B cell (primary cell): ENCODE measurements around the gene CAPN11. TPM values are rescaled to one million over a fixed set of nuclear protein-coding genes. Genes with fewer than 3 reads are reported as not detected.

Source experiments
- ATAC-seq: fragments of 200-7000 bp; cut with Tn5 transposase; one replicate; pipeline ENCODE4 v1.10.0; 2021; ENCODE audit warnings: low read depth, mild to moderate bottlenecking, moderate number of reproducible peaks, moderate library complexity
- CTCF ChIA-PET: fragments of 350-600 bp; sonication (Branson Sonifier 250); formaldehyde crosslinking; loops from one replicate; lab custom pipeline; 2021; ENCODE audit warnings: antibody characterized with exemption, inconsistent platforms; lab: Charles Lee
- POLR2A ChIA-PET: fragments of 350-600 bp; sonication (Branson Sonifier 250); formaldehyde crosslinking; loops from one replicate; lab custom pipeline; 2021; ENCODE audit warnings: antibody characterized with exemption; lab: Charles Lee
- DNase-seq: peaks from one replicate; pipeline ENCODE4 v3.0.0; 2013
- H2AFZ ChIP-seq: 2 replicates; pipeline ENCODE4 v1.6.1; 2012; ENCODE audit warnings: mild to moderate bottlenecking, low read depth, low read length; ENCODE audit not compliant: insufficient read depth, poor library complexity, severe bottlenecking
- H3K27ac ChIP-seq, 2 donors: 1 replicate in 1 of 2; 2 replicates in 1 of 2; pipeline ENCODE4 v1.5.1; 2012 to 2013; ENCODE audit warnings: low read length in 2 of 2, mild to moderate bottlenecking in 2 of 2, moderate library complexity in 1 of 2
- H3K27me3 ChIP-seq, 4 experiments: fragments of 200-600 bp in 1 of 4; sonication (generic) in 1 of 4; replicated peaks in 1 of 4; 1 replicate in 2 of 4; 2 replicates in 2 of 4; pipeline versions ENCODE4 v1.6.1 to v1.7.0; 2013 to 2016; ENCODE audit warnings: low read length in 3 of 4, mild to moderate bottlenecking in 2 of 4, mixed read lengths in 1 of 4, moderate library complexity in 1 of 4; ENCODE audit not compliant: insufficient read depth in 4 of 4, control insufficient read depth in 3 of 4; ENCODE audit errors: control extremely low read depth in 1 of 4
- H3K36me3 ChIP-seq, 2 experiments: replicated peaks in 1 of 2; 1 replicate in 1 of 2; 2 replicates in 1 of 2; pipeline versions ENCODE4 v1.6.1 to v1.7.1; 2013; ENCODE audit warnings: low read length in 1 of 2; ENCODE audit not compliant: insufficient read depth in 2 of 2, control insufficient read depth in 1 of 2; ENCODE audit errors: control extremely low read depth in 1 of 2, extremely low read depth in 1 of 2
- H3K4me1 ChIP-seq, 2 donors: fragments of 200-600 bp in 1 of 2; sonication (generic) in 1 of 2; 1 replicate in 1 of 2; 2 replicates in 1 of 2; pipeline versions ENCODE4 v1.5.1 to v1.6.1; 2013 to 2017; ENCODE audit warnings: low read length in 2 of 2; ENCODE audit not compliant: control insufficient read depth in 2 of 2, insufficient read depth in 2 of 2
- H3K4me2 ChIP-seq: replicated peaks from 2 replicates; pipeline ENCODE3; 2012; ENCODE audit warnings: mild to moderate bottlenecking, low read depth, low read length; ENCODE audit not compliant: poor library complexity, severe bottlenecking
- H3K4me3 ChIP-seq, 5 experiments: fragments of 200-600 bp in 1 of 5; sonication (generic) in 1 of 5; 1 replicate in 3 of 5; 2 replicates in 2 of 5; pipeline versions ENCODE4 v1.5.1 to v1.7.0; 2011 to 2016; ENCODE audit warnings: low read length in 4 of 5, mild to moderate bottlenecking in 4 of 5, low read depth in 2 of 5, control low read depth in 1 of 5, moderate library complexity in 1 of 5; ENCODE audit not compliant: insufficient read depth in 1 of 5; ENCODE audit errors: control extremely low read depth in 1 of 5, extremely low read depth in 1 of 5
- H3K79me2 ChIP-seq: fragments of 200-600 bp; sonication (generic); one replicate; pipeline ENCODE4 v1.6.0; 2016; ENCODE audit warnings: low read length; ENCODE audit not compliant: control insufficient read depth, insufficient read depth
- H3K9ac ChIP-seq: fragments of 200-600 bp; sonication (generic); 2 replicates; pipeline ENCODE4 v1.6.1; 2017; ENCODE audit warnings: mild to moderate bottlenecking, low read length, moderate library complexity
- H3K9me3 ChIP-seq, 3 donors: one replicate each; pipeline versions ENCODE4 v1.6.1 to v1.7.1; 2013; ENCODE audit warnings: low read length in 2 of 3; ENCODE audit not compliant: control insufficient read depth in 2 of 3, insufficient read depth in 1 of 3; ENCODE audit errors: control extremely low read depth in 1 of 3
- H4K20me1 ChIP-seq: 2 replicates; pipeline ENCODE4 v1.6.0; 2012; ENCODE audit warnings: mild to moderate bottlenecking, low read length; ENCODE audit not compliant: insufficient read depth, control insufficient read depth, poor library complexity, severe bottlenecking
- H3K27ac Mint-ChIP-seq: one replicate; pipeline ENCODE4 v1.8.0; 2021; ENCODE audit warnings: mixed read lengths
- H3K27me3 Mint-ChIP-seq: one replicate; pipeline ENCODE4 v1.8.0; 2021; ENCODE audit warnings: mixed read lengths
- H3K4me1 Mint-ChIP-seq: one replicate; pipeline ENCODE4 v1.8.0; 2021; ENCODE audit warnings: mixed read lengths
- H3K4me3 Mint-ChIP-seq: one replicate; pipeline ENCODE4 v1.8.0; 2021; ENCODE audit warnings: mixed read lengths
- H3K9me3 Mint-ChIP-seq: one replicate; pipeline ENCODE4 v1.8.0; 2022; ENCODE audit warnings: mixed read lengths; ENCODE audit not compliant: insufficient read depth
- EZH2 ChIP-seq: IDR thresholded peaks from 2 replicates; pipeline ENCODE4 v1.6.1; 2012; ENCODE audit warnings: borderline replicate concordance, low read depth, mild to moderate bottlenecking, moderate library complexity, low read length; ENCODE audit not compliant: insufficient read depth, poor library complexity, severe bottlenecking
- WGBS: methylation state at CpG from one replicate; pipeline ENCODE4 v1.1.5; 2013; ENCODE audit warnings: missing lambda C conversion rate; ENCODE audit not compliant: insufficient coverage; 5-methylcytosine and 5-hydroxymethylcytosine counted together
- intact Hi-C: fragments of 100-400 bp; cut with micrococcal nuclease; formaldehyde crosslinking; loops from one replicate; pipeline ENCODE4 v1.10.0; 2022
- polyA plus RNA-seq: library from polyadenylated mRNA; depleted of rRNA; stranded (reverse); fragments of >200 nt; gene quantifications from 2 replicates; pipeline ENCODE4 v1.2.3, GENCODE V29; 2012
- total RNA-seq, 2 donors: library from RNA; stranded (reverse); fragments of 120-200 nt in 1 of 2; gene quantifications; 1 replicate in 1 of 2; 2 replicates in 1 of 2; pipeline versions ENCODE4 v1.2.3 to v1.2.4, GENCODE V29; 2013 to 2022
- TF ChIP-seq, protein P1 (sequence below): fragments of 200-600 bp; IDR thresholded peaks from one replicate; pipeline ENCODE4 v1.8.0; 2022; ENCODE audit warnings: antibody characterized with exemption, mild to moderate bottlenecking

The CAPN11 gene
- total and polyA plus RNA-seq, 2 donors (not counting 1 experiment from before 2014, with no cell fraction given): not detected

- 37% methylated on average over 14 of the region's 26 CpGs for WGBS
- no peaks in the 10 kb centered on the region for H3K9me3 ChIP-seq
- peaks cover 5% of the 10 kb centered on the region for H3K79me2 ChIP-seq
- ChIA-PET CTCF (interaction anchor here (0.6 to 3.1 kb wide), 12 partner anchors 12 to 91 kb away, joined by 3 to 22 read pairs (median 4); partner anchors contain the start of gene HSP90AB1), POLR2A (interaction anchor here (0.5 to 5.0 kb wide), 4 partner anchors 15 to 48 kb away, joined by 3 to 52 read pairs (median 7); partner anchors contain the start of genes HSP90AB1 and SLC35B2)
- ATAC-seq (no peak), DNase-seq (no peak)
- intact Hi-C loops: loop anchor here (1.0 to 5.0 kb wide), 6 partner anchors 15 to 165 kb away; partner anchors contain the start of genes AARS2, CDC5L, MRPL14 and TMEM63B
- H4K20me1 ChIP-seq: no peaks in the 10 kb centered on the region
- TF ChIP-seq, protein P1, sequence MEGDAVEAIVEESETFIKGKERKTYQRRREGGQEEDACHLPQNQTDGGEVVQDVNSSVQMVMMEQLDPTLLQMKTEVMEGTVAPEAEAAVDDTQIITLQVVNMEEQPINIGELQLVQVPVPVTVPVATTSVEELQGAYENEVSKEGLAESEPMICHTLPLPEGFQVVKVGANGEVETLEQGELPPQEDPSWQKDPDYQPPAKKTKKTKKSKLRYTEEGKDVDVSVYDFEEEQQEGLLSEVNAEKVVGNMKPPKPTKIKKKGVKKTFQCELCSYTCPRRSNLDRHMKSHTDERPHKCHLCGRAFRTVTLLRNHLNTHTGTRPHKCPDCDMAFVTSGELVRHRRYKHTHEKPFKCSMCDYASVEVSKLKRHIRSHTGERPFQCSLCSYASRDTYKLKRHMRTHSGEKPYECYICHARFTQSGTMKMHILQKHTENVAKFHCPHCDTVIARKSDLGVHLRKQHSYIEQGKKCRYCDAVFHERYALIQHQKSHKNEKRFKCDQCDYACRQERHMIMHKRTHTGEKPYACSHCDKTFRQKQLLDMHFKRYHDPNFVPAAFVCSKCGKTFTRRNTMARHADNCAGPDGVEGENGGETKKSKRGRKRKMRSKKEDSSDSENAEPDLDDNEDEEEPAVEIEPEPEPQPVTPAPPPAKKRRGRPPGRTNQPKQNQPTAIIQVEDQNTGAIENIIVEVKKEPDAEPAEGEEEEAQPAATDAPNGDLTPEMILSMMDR: no peak
- no peak for TF ChIP-seq EZH2
- peak overlapping the region; percentile 71 for H3K9ac ChIP-seq
- H3K27me3 ChIP-seq: peaks cover 0 to 2% (median 0%) of the 10 kb centered on the region in 4 experiments
- Mint-ChIP-seq H3K4me3 (peak overlapping the region; percentile 88), H3K27me3 (no peaks in the 10 kb centered on the region), H3K9me3 (no peaks in the 10 kb centered on the region), H3K27ac (peak overlapping the region; percentile 61), H3K4me1 (peaks cover 41% of the 10 kb centered on the region)
- H3K36me3 ChIP-seq: no peaks in the 10 kb centered on the region
- H3K4me2 ChIP-seq: peak overlapping the region; percentile 97
- H3K4me1 ChIP-seq: peaks cover 26 to 45% of the 10 kb centered on the region in 2 donors
- peak overlapping the region; percentile 87 for H2AFZ ChIP-seq
- peak overlapping the region; percentile 36 to 68 (median 58) for H3K4me3 ChIP-seq
- H3K27ac ChIP-seq: no peak overlapping the region
Observed at GRCh38 chr6:44222486-44223318, 64.1 kb downstream of the CAPN11 start.
